ENCODE results near the gene IFNGR2.
"Not testable (repeated sequence)": the region's sequence is repeated elsewhere in the genome, so short reads cannot be mapped to it uniquely, and the experiment has no call there.

The IFNGR2 gene

DNA sequence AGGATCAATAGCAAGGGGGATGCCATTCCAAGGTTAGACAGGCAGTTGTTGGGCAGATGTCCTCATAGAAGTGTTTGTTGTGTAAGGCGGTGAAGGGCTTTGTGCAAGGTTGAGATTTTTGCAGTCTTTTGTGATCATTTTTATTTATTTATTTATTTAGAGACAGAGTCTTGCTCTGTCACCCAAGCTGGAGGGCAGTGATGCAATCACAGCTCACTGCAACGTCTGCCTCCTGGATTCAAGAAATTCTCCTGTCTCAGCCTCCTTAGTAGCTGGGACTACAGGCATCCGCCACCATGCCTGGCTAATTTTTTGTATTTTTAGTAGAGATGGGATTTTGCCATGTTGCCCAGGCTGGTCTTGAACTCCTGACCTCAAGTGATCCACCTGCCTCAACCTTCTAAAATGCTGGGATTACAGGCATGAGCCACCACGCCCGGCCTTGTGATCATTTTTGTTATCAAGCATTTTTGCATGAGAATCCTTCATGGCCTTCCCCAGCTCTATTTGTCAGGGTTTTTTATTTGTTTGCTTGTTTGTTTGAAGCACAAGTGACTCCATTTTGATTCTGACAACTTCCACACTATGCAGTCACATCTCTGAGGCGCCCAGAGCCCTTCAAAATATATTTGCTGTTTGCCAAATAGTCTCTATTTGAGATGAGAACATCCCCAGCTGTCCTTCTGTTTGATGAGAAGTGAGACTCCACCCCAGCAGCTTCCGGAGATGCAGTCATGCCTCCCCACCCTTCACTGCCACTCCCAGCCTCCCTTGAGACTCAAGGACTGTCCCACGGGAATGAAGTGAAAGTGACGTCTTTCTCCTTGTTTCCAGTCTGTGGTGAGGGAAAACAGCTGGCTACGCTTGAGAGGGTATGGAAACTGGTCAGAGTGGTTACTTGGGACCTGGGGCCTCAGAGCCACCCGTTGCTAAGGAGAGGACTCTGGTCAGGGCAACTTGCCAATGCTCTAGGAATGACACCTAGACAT lies 38.6 kb downstream of the IFNGR2 start:
- TF ChIP-seq, protein P1, sequence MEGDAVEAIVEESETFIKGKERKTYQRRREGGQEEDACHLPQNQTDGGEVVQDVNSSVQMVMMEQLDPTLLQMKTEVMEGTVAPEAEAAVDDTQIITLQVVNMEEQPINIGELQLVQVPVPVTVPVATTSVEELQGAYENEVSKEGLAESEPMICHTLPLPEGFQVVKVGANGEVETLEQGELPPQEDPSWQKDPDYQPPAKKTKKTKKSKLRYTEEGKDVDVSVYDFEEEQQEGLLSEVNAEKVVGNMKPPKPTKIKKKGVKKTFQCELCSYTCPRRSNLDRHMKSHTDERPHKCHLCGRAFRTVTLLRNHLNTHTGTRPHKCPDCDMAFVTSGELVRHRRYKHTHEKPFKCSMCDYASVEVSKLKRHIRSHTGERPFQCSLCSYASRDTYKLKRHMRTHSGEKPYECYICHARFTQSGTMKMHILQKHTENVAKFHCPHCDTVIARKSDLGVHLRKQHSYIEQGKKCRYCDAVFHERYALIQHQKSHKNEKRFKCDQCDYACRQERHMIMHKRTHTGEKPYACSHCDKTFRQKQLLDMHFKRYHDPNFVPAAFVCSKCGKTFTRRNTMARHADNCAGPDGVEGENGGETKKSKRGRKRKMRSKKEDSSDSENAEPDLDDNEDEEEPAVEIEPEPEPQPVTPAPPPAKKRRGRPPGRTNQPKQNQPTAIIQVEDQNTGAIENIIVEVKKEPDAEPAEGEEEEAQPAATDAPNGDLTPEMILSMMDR (IDR thresholded peaks at IDR 0.05; ENCODE audit: low read depth, low read length) = no peak
- no peak overlapping the region for H3K4me3 ChIP-seq (ENCODE audit: low read depth, low read length)

GRCh38 chr21:33443194-33443593 lies 40.0 kb downstream of the IFNGR2 start:
- no peak overlapping the region for H3K4me3 ChIP-seq (ENCODE audit: low read depth, low read length)
- TF ChIP-seq, protein P1 (IDR thresholded peaks at IDR 0.05; ENCODE audit: low read depth, low read length) = no peak

DNA sequence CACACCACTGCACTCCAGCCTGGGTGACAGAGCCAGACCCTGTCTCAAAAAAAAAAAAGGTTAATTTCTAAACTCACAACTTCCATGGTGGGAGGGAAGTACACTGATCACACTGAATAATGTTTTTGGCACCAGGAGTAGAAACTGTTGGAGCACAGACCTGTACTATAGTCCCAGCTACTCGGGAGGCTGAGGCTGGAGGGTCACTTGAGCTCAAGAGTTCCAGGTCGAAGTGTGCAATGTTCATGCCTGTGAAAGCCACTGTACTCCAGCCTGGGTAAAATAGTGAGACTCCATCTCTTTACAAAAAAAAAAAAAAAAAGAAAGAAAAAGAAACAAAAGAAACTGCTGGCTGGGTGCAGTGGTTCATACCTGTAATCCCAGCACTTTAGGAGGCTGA lies 41.3 kb downstream of the IFNGR2 start:
- TF ChIP-seq, protein P1 (IDR thresholded peaks at IDR 0.05; ENCODE audit: low read depth, low read length) = no peak
- no peak overlapping the region for H3K4me3 ChIP-seq (ENCODE audit: low read depth, low read length)

DNA sequence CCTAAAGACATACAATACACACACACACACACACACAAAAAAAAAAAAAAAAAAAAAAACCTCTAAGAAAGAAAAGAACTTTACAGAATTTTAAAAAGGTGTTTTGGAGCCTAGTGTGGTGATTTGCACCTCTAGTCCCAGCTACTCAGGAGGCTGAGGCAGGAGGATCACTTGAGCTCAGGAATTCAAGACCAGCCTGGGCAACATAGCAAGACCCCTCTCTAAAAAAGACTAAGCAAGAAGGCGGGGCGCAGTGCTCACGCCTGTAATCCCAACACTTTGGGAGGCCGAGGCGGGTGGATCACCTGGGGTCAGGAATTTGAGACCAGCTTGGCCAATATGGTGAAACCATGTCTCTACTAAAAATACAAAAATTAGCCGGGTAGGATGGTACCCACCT lies 43.4 kb downstream of the IFNGR2 start:
- not testable (repeated sequence) for H3K4me3 ChIP-seq (ENCODE audit: low read depth, low read length)

GRCh38 chr21:33449616-33450015 lies 46.4 kb downstream of the IFNGR2 start:
- TF ChIP-seq, protein P1 (IDR thresholded peaks at IDR 0.05; ENCODE audit: low read depth, low read length) = no peak
- H3K4me3 ChIP-seq (ENCODE audit: low read depth, low read length) = no peak overlapping the region

GRCh38 chr21:33451634-33452071 lies 48.4 kb downstream of the IFNGR2 start:
- no peak overlapping the region for H3K4me3 ChIP-seq (ENCODE audit: low read depth, low read length)
- TF ChIP-seq, protein P1 (IDR thresholded peaks at IDR 0.05; ENCODE audit: low read depth, low read length) = no peak

- TF ChIP-seq, protein P1 (IDR thresholded peaks at IDR 0.05; ENCODE audit: low read depth, low read length) = no peak
- H3K4me3 ChIP-seq (ENCODE audit: low read depth, low read length) = no peak overlapping the region
Observed at GRCh38 chr21:33452362-33452761, 49.1 kb downstream of the IFNGR2 start.

Data from WI38 (cell line).